ENCODE data around the gene ADK.

DNA sequence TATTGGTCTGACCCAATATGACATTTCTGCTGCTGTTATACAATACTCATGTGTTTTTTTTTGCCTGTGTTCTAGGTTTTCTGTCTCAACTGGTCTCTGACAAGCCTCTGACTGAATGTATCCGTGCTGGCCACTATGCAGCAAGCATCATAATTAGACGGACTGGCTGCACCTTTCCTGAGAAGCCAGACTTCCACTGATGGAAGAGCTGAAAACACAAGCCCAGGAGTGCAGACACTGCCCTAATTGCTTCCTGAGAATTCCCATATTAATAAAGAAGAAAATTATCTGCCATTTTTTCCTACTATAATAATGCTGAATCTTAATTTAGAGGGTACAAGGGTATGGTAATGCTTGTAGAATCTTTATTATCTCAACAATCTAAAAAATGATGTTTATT is 557.2 kb downstream of the ADK start:
- no peak for TF ChIP-seq POLR2A (IDR thresholded peaks at IDR 0.05)
- TF ChIP-seq, protein P1, sequence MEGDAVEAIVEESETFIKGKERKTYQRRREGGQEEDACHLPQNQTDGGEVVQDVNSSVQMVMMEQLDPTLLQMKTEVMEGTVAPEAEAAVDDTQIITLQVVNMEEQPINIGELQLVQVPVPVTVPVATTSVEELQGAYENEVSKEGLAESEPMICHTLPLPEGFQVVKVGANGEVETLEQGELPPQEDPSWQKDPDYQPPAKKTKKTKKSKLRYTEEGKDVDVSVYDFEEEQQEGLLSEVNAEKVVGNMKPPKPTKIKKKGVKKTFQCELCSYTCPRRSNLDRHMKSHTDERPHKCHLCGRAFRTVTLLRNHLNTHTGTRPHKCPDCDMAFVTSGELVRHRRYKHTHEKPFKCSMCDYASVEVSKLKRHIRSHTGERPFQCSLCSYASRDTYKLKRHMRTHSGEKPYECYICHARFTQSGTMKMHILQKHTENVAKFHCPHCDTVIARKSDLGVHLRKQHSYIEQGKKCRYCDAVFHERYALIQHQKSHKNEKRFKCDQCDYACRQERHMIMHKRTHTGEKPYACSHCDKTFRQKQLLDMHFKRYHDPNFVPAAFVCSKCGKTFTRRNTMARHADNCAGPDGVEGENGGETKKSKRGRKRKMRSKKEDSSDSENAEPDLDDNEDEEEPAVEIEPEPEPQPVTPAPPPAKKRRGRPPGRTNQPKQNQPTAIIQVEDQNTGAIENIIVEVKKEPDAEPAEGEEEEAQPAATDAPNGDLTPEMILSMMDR (IDR thresholded peaks at IDR 0.05) = no peak

All from right lobe of liver (tissue), 4 donors.